Measurements from ENCODE around the gene CD82.
"Not testable (repeated sequence)": the region's sequence is repeated elsewhere in the genome, so short reads cannot be mapped to it uniquely, and the experiment has no call there.

GRCh38 chr11:44647255-44647955, 81.9 kb downstream of the CD82 start:
- TF ChIP-seq CTCF, POLR2AphosphoS5 (IDR thresholded peaks at IDR 0.05): not testable (repeated sequence)

Data from breast epithelium (tissue), 3 donors.